Natural killer cell (primary cell): ENCODE results near the gene PDE9A. TPM values are rescaled to one million over a fixed set of nuclear protein-coding genes. Genes with fewer than 3 reads are reported as not detected.

Experiments
- ATAC-seq, 3 donors: fragments of 150-1000 bp in 2 of 3; fragments of 200-7000 bp in 1 of 3; cut with Tn5 transposase; 1 replicate in 1 of 3; 2 replicates in 2 of 3; pipeline ENCODE4 v1.10.0; 2021; ENCODE audit warnings: mild to moderate bottlenecking in 2 of 3, moderate library complexity in 2 of 3
- DNase-seq, 2 donors: peaks; one replicate each; pipeline versions ENCODE4 v3.0.0 to v3.0.0-alpha.2; 2013 to 2021; ENCODE audit warnings: mixed read lengths in 1 of 2
- H3K27ac ChIP-seq: one replicate; pipeline ENCODE4 v1.5.1; 2013; ENCODE audit warnings: mild to moderate bottlenecking, low read length
- H3K27me3 ChIP-seq: one replicate; pipeline ENCODE4 v1.6.1; 2013; ENCODE audit warnings: low read length; ENCODE audit not compliant: control insufficient read depth, insufficient read depth
- H3K36me3 ChIP-seq: one replicate; pipeline ENCODE4 v1.6.1; 2013; ENCODE audit warnings: low read length; ENCODE audit not compliant: control insufficient read depth, insufficient read depth
- H3K4me1 ChIP-seq: one replicate; pipeline ENCODE4 v1.6.1; 2013; ENCODE audit warnings: low read length; ENCODE audit not compliant: control insufficient read depth, insufficient read depth
- H3K4me3 ChIP-seq: one replicate; pipeline ENCODE4 v1.5.1; 2013; ENCODE audit warnings: low read length
- H3K9me3 ChIP-seq: one replicate; pipeline ENCODE4 v1.6.1; 2013; ENCODE audit warnings: low read length; ENCODE audit not compliant: control insufficient read depth, insufficient read depth
- H3K27ac Mint-ChIP-seq, 2 donors: one replicate each; pipeline ENCODE4 v1.8.0; 2022; ENCODE audit warnings: mild to moderate bottlenecking in 2 of 2, mixed read lengths in 2 of 2, moderate library complexity in 1 of 2
- H3K27me3 Mint-ChIP-seq, 2 donors: one replicate each; pipeline ENCODE4 v1.8.0; 2022; ENCODE audit warnings: low read depth in 2 of 2, mixed read lengths in 2 of 2
- H3K36me3 Mint-ChIP-seq: one replicate; pipeline ENCODE4 v1.8.0; 2022; ENCODE audit warnings: mixed read lengths
- H3K4me1 Mint-ChIP-seq, 2 donors: one replicate each; pipeline ENCODE4 v1.8.0; 2022; ENCODE audit warnings: mixed read lengths in 2 of 2
- H3K4me3 Mint-ChIP-seq: one replicate; pipeline ENCODE4 v1.8.0; 2022; ENCODE audit warnings: mild to moderate bottlenecking, moderate library complexity, mixed read lengths
- H3K9me3 Mint-ChIP-seq, 2 donors: one replicate each; pipeline ENCODE4 v1.8.0; 2022; ENCODE audit warnings: mixed read lengths in 2 of 2
- WGBS: methylation state at CpG from one replicate; pipeline ENCODE4 v1.1.7; 2013; ENCODE audit warnings: missing lambda C conversion rate; ENCODE audit not compliant: insufficient coverage; 5-methylcytosine and 5-hydroxymethylcytosine counted together
- intact Hi-C: fragments of 100-400 bp; cut with micrococcal nuclease; formaldehyde crosslinking; loops from one replicate; pipeline ENCODE4 v1.14.2; 2022
- total RNA-seq, 4 donors: library from RNA; stranded (reverse); fragments of 120-200 nt in 1 of 4; gene quantifications; one replicate each; pipeline versions ENCODE4 v1.2.3 to v1.2.4, GENCODE V29; 2013 to 2022
- TF ChIP-seq, protein P1 (sequence below): fragments of 200-600 bp; IDR thresholded peaks from one replicate; pipeline ENCODE4 v1.8.0; 2022; ENCODE audit warnings: antibody characterized with exemption

The PDE9A gene
- total RNA-seq, 3 donors from 2014 or later (not counting 1 experiment from before 2014, with no cell fraction given) = 1.0 to 4.1 (median 1.2) TPM

DNA sequence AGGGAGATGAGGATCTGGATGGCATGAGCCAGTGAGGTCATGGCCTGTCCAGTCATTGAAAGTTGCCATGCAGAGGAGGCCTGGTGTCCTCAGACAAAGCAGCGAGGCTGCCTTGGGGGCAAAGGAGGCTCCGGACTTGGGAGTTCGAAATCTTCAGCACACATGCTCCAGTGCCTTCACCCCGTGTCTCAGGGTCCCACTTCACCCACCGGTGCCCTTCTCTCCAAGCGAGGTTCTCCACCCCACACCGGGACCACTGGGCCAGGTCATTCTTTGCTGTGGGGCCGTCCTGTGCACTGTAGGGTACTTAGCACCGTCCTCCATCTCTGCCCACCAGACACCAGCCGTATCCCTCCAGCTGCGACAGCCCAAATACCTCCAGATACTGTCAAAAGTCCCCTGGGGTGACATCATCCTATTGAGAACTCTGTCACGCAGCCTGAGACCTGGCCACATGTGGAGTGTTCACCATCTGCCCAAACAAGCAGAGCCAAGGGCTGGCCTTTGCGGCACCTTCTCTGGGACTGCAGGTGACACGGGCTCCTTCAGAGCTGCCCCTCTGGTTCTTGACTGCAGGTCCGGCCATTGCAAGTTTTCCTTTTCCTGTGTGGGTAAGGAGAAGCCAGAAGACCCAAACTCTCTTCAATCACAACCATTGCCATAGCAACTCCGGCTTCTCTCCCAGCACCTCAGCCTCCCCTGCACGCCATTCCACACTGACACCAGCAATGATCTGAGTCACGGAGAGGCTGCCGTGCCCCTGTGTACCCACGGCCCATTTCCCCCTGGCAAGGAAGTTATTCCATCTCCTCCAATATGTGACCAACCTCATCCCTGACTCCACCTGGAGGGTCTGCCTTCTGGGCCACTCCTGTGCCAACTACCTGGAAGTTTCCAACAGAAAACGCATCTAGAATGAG lies 20.4 kb upstream of the PDE9A start:
- Histone ChIP-seq H3K27me3 (no peaks in the 10 kb centered on the region), H3K4me3 (no peak overlapping the region), H3K27ac (no peak overlapping the region), H3K36me3 (no peaks in the 10 kb centered on the region), H3K4me1 (no peaks in the 10 kb centered on the region), H3K9me3 (no peaks in the 10 kb centered on the region)
- TF ChIP-seq, protein P1, sequence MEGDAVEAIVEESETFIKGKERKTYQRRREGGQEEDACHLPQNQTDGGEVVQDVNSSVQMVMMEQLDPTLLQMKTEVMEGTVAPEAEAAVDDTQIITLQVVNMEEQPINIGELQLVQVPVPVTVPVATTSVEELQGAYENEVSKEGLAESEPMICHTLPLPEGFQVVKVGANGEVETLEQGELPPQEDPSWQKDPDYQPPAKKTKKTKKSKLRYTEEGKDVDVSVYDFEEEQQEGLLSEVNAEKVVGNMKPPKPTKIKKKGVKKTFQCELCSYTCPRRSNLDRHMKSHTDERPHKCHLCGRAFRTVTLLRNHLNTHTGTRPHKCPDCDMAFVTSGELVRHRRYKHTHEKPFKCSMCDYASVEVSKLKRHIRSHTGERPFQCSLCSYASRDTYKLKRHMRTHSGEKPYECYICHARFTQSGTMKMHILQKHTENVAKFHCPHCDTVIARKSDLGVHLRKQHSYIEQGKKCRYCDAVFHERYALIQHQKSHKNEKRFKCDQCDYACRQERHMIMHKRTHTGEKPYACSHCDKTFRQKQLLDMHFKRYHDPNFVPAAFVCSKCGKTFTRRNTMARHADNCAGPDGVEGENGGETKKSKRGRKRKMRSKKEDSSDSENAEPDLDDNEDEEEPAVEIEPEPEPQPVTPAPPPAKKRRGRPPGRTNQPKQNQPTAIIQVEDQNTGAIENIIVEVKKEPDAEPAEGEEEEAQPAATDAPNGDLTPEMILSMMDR = no peak
- intact Hi-C loops = no loop called here
- H3K27ac Mint-ChIP-seq = no peak overlapping the region
- no peaks in the 10 kb centered on the region for H3K27me3 Mint-ChIP-seq
- no peaks in the 10 kb centered on the region for H3K36me3 Mint-ChIP-seq
- H3K4me1 Mint-ChIP-seq = no peaks in the 10 kb centered on the region
- no peaks in the 10 kb centered on the region for H3K9me3 Mint-ChIP-seq
- H3K4me3 Mint-ChIP-seq = no peak overlapping the region
- WGBS = 90% methylated on average over 21 of the region's 21 CpGs
- ATAC-seq (no peak), DNase-seq (no peak)

DNA sequence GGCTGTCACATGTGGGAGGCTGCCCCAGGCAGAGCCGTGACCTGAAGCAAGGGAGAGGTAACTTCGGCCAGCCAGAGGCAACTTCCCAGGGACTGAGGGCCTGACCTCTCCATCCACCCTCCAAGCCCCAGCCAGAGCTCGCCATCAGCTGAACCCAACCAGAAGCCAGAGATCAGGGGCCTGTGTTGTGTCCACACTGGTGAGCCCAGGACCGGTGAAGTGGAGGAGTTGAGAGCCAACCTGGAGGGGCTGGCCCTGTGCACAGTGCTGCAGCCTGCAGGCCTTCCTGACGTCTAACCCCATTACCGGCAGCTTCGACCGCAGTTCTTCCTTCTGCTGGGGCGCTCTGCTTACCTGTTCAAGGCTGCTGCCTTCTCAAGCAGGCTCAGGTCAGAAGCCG lies 19.6 kb upstream of the PDE9A start:
- Mint-ChIP-seq H3K36me3 (no peaks in the 10 kb centered on the region), H3K9me3 (no peaks in the 10 kb centered on the region), H3K27ac (no peak overlapping the region), H3K27me3 (no peaks in the 10 kb centered on the region), H3K4me3 (no peak overlapping the region), H3K4me1 (no peaks in the 10 kb centered on the region)
- intact Hi-C loops = no loop called here
- ATAC-seq (no peak), DNase-seq (no peak)
- Histone ChIP-seq H3K27me3 (no peaks in the 10 kb centered on the region), H3K27ac (no peak overlapping the region), H3K4me1 (no peaks in the 10 kb centered on the region), H3K9me3 (no peaks in the 10 kb centered on the region), H3K36me3 (no peaks in the 10 kb centered on the region), H3K4me3 (no peak overlapping the region)
- TF ChIP-seq, protein P1 = no peak
- 92% methylated on average over 10 of the region's 10 CpGs for WGBS

DNA sequence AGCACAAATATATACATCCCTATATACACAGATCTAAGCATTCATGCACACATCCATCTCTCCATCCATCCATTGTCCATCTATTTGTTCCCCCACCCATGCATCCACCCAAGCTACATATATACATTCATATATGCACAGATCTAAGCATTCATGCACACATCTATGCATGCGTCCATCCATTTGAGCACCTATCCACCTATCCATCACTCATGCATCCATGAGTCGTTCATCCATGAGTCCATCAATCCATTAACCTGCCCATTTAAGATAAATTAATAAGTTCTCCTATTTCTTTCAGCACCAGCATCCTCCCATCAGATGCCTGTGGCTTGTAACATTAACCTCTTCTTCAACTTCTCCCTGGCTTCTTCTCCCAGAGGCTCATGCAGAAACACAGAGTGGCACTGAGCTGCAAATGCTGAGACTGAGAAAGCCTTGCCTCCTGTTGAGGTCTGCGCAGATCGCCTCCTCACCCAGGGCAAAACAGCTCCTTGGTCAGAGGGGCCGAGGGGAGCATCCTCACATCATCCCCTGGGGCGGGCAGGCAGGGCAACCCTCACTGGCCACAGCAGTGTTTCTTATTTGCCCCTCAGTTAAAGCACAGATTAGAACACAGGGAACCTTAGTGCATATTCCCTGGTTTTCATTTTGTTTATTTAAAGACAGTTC lies 17.4 kb upstream of the PDE9A start:
- Mint-ChIP-seq H3K27ac (no peak overlapping the region), H3K9me3 (no peaks in the 10 kb centered on the region), H3K4me1 (no peaks in the 10 kb centered on the region), H3K4me3 (no peak overlapping the region), H3K27me3 (peaks cover 0 to 6% of the 10 kb centered on the region in 2 donors), H3K36me3 (no peaks in the 10 kb centered on the region)
- no peaks in the 10 kb centered on the region for H3K4me1 ChIP-seq
- ATAC-seq = no peak
- no peaks in the 10 kb centered on the region for H3K27me3 ChIP-seq
- no peak overlapping the region for H3K4me3 ChIP-seq
- DNase-seq = no peak
- H3K36me3 ChIP-seq = no peaks in the 10 kb centered on the region
- TF ChIP-seq, protein P1 = no peak
- 86% methylated on average over 6 of the region's 6 CpGs for WGBS
- intact Hi-C loops = no loop called here
- no peak overlapping the region for H3K27ac ChIP-seq
- H3K9me3 ChIP-seq = no peaks in the 10 kb centered on the region
